K562 (cell line): ENCODE data around the gene KLHL35. TPM values are rescaled to one million over a fixed set of nuclear protein-coding genes. Genes with fewer than 3 reads are reported as not detected.
A peak's percentile ranks its signal among the peaks of the same experiment; 100 is the strongest.

ENCODE experiments used
- ATF3 ChIP-seq, 2 experiments: fragments of 450-650 bp in 1 of 2; sonication (generic) in 1 of 2; formaldehyde crosslinking in 1 of 2; IDR thresholded peaks in 1 of 2; conservative IDR thresholded peaks in 1 of 2; 2 replicates each; pipeline versions ENCODE4 v1.6.1 to v1.8.1; 2016 to 2023; ENCODE audit warnings: mild to moderate bottlenecking in 2 of 2, moderate library complexity in 2 of 2, inconsistent platforms in 1 of 2, missing genetic modification reagents in 1 of 2
- BRCA1 ChIP-seq, 2 experiments: fragments of 450-650 bp in 1 of 2; sonication (generic) in 1 of 2; formaldehyde crosslinking in 1 of 2; IDR thresholded peaks; 2 replicates each; pipeline versions ENCODE4 v1.5.0 to v1.6.1; 2017 to 2020; ENCODE audit warnings: mild to moderate bottlenecking in 1 of 2, missing genetic modification reagents in 1 of 2
- CBX5 ChIP-seq: IDR thresholded peaks from 2 replicates; pipeline ENCODE4 v1.6.1; 2014; ENCODE audit warnings: low read depth, borderline replicate concordance
- CEBPG ChIP-seq, 3 experiments: fragments of 200-800 bp in 1 of 3; sonication (Bioruptor generic) in 1 of 3; sonication (generic) in 1 of 3; formaldehyde crosslinking in 1 of 3; IDR thresholded peaks in 2 of 3; conservative IDR thresholded peaks in 1 of 3; 2 replicates each; pipeline versions ENCODE4 v1.6.1 to v1.8.0; 2016 to 2022; ENCODE audit warnings: missing compliant biosample characterization in 2 of 3, missing genetic modification characterization in 2 of 3, mild to moderate bottlenecking in 1 of 3, missing genetic modification reagents in 1 of 3
- CREB5 ChIP-seq: fragments of 250-450 bp; sonication (Bioruptor Pico); IDR thresholded peaks from 2 replicates; pipeline ENCODE4 v1.5.0; 2020; ENCODE audit warnings: mild to moderate bottlenecking
- ELK3 ChIP-seq: fragments of 450-650 bp; formaldehyde crosslinking; IDR thresholded peaks from 2 replicates; pipeline ENCODE4 v1.4.0; 2020; ENCODE audit warnings: mild to moderate bottlenecking
- GABPB2 ChIP-seq: fragments of 250-450 bp; sonication (Bioruptor Pico); conservative IDR thresholded peaks from 2 replicates; pipeline ENCODE4 v1.5.1; 2021; ENCODE audit warnings: mild to moderate bottlenecking
- GTF2A2 ChIP-seq: IDR thresholded peaks from 2 replicates; pipeline ENCODE4 v1.6.1; 2016; ENCODE audit warnings: mild to moderate bottlenecking, missing genetic modification characterization, missing compliant biosample characterization
- HNRNPK ChIP-seq: fragments of 200-400 bp; formaldehyde crosslinking; IDR thresholded peaks from one replicate; pipeline ENCODE4 v1.6.1; 2018; ENCODE audit warnings: mild to moderate bottlenecking, low read depth, low read length; ENCODE audit not compliant: poor library complexity, severe bottlenecking
- IRF9 ChIP-seq: fragments of 450-650 bp; IDR thresholded peaks from 2 replicates; pipeline ENCODE4 v1.6.1; 2016; ENCODE audit warnings: missing biosample characterization, missing genetic modification characterization
- L3MBTL2 ChIP-seq: fragments of 450-650 bp; IDR thresholded peaks from 2 replicates; pipeline ENCODE4 v1.6.1; 2016; ENCODE audit warnings: mild to moderate bottlenecking, moderate library complexity
- LCOR ChIP-seq: sonication (generic); formaldehyde crosslinking; IDR thresholded peaks from 2 replicates; pipeline ENCODE4 v1.8.0; 2022; ENCODE audit warnings: mild to moderate bottlenecking, missing genetic modification reagents
- MAFG ChIP-seq: fragments of 450-650 bp; conservative IDR thresholded peaks from 2 replicates; pipeline ENCODE4 v1.6.1; 2016; ENCODE audit warnings: missing genetic modification characterization, missing compliant biosample characterization
- NCOA1 ChIP-seq: fragments of 450-650 bp; IDR thresholded peaks from 2 replicates; pipeline ENCODE4 v1.6.1; 2016; ENCODE audit warnings: low read depth
- NFXL1 ChIP-seq: fragments of 450-650 bp; formaldehyde crosslinking; IDR thresholded peaks from 2 replicates; pipeline ENCODE4 v1.4.0; 2021; ENCODE audit warnings: mild to moderate bottlenecking
- NR2F6 ChIP-seq: fragments of 450-650 bp; formaldehyde crosslinking; IDR thresholded peaks from 2 replicates; pipeline ENCODE4 v1.4.0; 2020; ENCODE audit warnings: mild to moderate bottlenecking
- NUFIP1 ChIP-seq: fragments of 450-650 bp; IDR thresholded peaks from 2 replicates; pipeline ENCODE4 v1.6.1; 2018; ENCODE audit not compliant: partially characterized antibody
- RHOXF2B ChIP-seq: fragments of 250-450 bp; sonication (Bioruptor Pico); conservative IDR thresholded peaks from 2 replicates; pipeline ENCODE4 v1.5.1; 2021
- SIRT6 ChIP-seq: IDR thresholded peaks from one replicate; pipeline ENCODE4 v1.6.1; 2012; ENCODE audit warnings: low read depth, mild to moderate bottlenecking, control low read depth, inconsistent platforms, low read length, moderate library complexity
- SNIP1 ChIP-seq: fragments of 450-650 bp; IDR thresholded peaks from 2 replicates; pipeline ENCODE4 v1.7.1; 2017; ENCODE audit warnings: low read depth, mild to moderate bottlenecking
- ZNF175 ChIP-seq: fragments of 200-800 bp; sonication (Bioruptor generic); IDR thresholded peaks from 2 replicates; pipeline ENCODE4 v1.6.1; 2016; ENCODE audit warnings: low read depth, mild to moderate bottlenecking, missing genetic modification characterization, missing compliant biosample characterization
- ZNF639 ChIP-seq, 2 experiments: fragments of 200-800 bp in 1 of 2; sonication (Bioruptor generic) in 1 of 2; sonication (generic) in 1 of 2; formaldehyde crosslinking in 1 of 2; IDR thresholded peaks in 1 of 2; conservative IDR thresholded peaks in 1 of 2; 2 replicates each; pipeline versions ENCODE4 v1.5.0 to v1.6.1; 2016 to 2020; ENCODE audit warnings: missing compliant biosample characterization in 1 of 2, missing genetic modification characterization in 1 of 2, missing genetic modification reagents in 1 of 2
- polyA plus RNA-seq, 8 experiments: library from polyadenylated mRNA; depleted of rRNA in 4 of 8; stranded (reverse) in 5 of 8; unstranded in 3 of 8; fragments of >200 nt; fragmentation: Nextera tagmentation in 2 of 8; fragmentation: Illumina TruSeq in 1 of 8; extraction: Ambion mirVana in 2 of 8; extraction: Trizol in 1 of 8; gene quantifications; 2 replicates each; pipeline versions ENCODE4 v1.2.1 to v1.2.3, GENCODE V29; 2011 to 2014; ENCODE audit warnings: inconsistent platforms in 1 of 8, missing spikeins in 1 of 8
- total RNA-seq, 7 experiments: library from RNA; depleted of rRNA in 6 of 7; stranded (reverse); fragments of >200 nt in 6 of 7; fragmentation: Illumina TruSeq in 2 of 7; extraction: Trizol in 2 of 7; gene quantifications; 2 replicates each; pipeline versions ENCODE4 v1.2.1 to v1.2.3, GENCODE V29; 2011 to 2021; ENCODE audit warnings: low replicate concordance in 1 of 7

The KLHL35 gene
- total and polyA plus RNA-seq, 9 of the 15 experiments (the other 6 are each of a cell fraction or from before 2014, with no cell fraction given): not detected

- TF ChIP-seq ZNF639 (CRISPR knock-in tag; conservative IDR thresholded peaks at IDR 0.05 in 1 of 2, IDR thresholded peaks at IDR 0.05 in 1 of 2) (peak in 1 of 2 experiments; percentile 75; a peak in 2 of 4 replicates), NR2F6 (CRISPR knock-in tag) (no peak), SIRT6 (no peak), IRF9 (tag) (no peak), GABPB2 (CRISPR knock-in tag) (no peak), ZNF175 (CRISPR knock-in tag) (peak; percentile 90; the same call in 1 of the 2 replicates), NUFIP1 (no peak), SNIP1 (no peak), GTF2A2 (tag) (no peak), BRCA1 (IDR thresholded peaks at IDR 0.05) (no peak), BRCA1 (CRISPR knock-in tag; IDR thresholded peaks at IDR 0.05) (no peak), RHOXF2B (no peak), CBX5 (no peak), ATF3 (IDR thresholded peaks at IDR 0.05) (peak; percentile 55; the same call in 1 of the 2 replicates), ATF3 (CRISPR knock-in tag; conservative IDR thresholded peaks at IDR 0.05) (no peak), ELK3 (CRISPR knock-in tag) (no peak), HNRNPK (no peak), L3MBTL2 (no peak; the same call in 1 of the 2 replicates), CREB5 (CRISPR knock-in tag) (no peak), CEBPG (CRISPR knock-in tag; IDR thresholded peaks at IDR 0.05) (no peak), CEBPG (tag; conservative IDR thresholded peaks at IDR 0.05 in 1 of 2, IDR thresholded peaks at IDR 0.05 in 1 of 2) (no peak), NCOA1 (peak; percentile 58; the same call in 1 of the 2 replicates), LCOR (CRISPR knock-in tag) (no peak), MAFG (no peak), NFXL1 (no peak)
These were observed 26.6 kb downstream of the KLHL35 start (continued) for GRCh38 chr11:75406338-75406777.
